T-helper 2 cell treated with Interferon-gamma antibody and Interleukin-4, amounts not matched to agents 100 ng/mL and 5 ng/mL, for 36 hours (primary cell): ENCODE data around the gene ST8SIA5. TPM values are rescaled to one million over a fixed set of nuclear protein-coding genes. Genes with fewer than 3 reads are reported as not detected.

Source experiments
- intact Hi-C: fragments of 100-400 bp; cut with micrococcal nuclease; formaldehyde crosslinking; loops from one replicate; pipeline ENCODE4 v1.15.1; 2023
- total RNA-seq: library from RNA; stranded (reverse); gene quantifications from 2 replicates; pipeline ENCODE4 v1.2.3, GENCODE V29; 2022

The ST8SIA5 gene
- total RNA-seq, 1 donor from 2014 or later, result not detected

DNA sequence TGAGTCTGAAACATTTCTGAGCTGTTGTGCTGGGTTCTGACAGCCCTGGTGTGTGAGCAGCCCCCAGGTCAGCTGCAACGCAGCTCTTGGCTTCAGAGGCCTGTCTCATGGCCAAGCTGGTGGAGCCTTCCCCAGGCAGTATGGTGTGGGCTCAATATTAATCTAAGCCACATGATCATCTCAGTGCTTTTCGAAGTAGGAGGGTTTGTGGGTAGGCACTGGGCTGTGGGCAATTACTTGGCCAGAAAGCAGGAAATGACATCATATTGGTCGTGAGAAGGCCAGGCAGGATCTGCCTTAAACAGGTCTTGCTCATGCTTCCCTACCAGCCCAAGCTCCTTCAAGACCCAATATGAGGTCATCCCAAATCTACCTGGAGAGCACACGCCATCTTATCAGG lies 126.7 kb downstream of the ST8SIA5 start:
- intact Hi-C loops, result no loop called here

DNA sequence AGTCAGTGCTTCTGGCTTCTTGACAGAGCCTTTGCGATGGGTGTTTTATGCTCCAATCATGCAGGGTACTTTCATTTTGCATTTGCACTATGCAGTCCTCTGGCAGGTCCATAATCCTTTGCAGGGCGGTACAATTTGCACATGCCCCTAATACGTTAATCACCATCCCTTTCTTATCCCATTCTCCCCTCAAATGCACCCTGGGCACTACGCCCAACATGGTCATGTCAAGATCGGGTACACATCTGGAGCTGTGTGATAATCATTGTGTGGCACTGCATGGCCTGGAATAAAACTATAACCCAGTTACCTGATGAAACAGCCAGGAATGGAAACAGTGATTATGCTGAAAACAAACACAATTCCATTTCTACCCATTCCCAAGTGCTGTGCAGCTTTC lies 127.5 kb downstream of the ST8SIA5 start:
- intact Hi-C loops, result no loop called here

DNA sequence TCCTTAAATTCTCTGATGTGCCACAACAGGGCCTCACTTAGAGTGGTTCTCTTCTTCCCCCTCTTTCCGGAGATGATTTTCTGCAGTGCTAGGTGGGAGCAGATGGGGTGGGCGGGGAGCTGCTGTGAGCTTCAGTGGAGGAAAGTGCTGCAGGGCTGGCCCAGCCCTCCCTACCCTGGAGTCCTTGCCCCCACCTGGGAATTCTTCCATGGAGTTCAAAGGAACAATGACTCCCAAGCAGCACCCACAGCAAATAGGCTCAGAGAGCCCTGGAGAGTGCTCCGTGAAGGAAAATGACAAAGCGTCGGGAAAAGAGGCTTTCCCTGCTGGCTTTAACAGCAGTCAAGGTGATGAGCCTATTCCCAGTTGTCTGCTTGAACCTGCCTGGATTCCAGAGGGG lies 128.6 kb downstream of the ST8SIA5 start:
- intact Hi-C loops, result no loop called here

DNA sequence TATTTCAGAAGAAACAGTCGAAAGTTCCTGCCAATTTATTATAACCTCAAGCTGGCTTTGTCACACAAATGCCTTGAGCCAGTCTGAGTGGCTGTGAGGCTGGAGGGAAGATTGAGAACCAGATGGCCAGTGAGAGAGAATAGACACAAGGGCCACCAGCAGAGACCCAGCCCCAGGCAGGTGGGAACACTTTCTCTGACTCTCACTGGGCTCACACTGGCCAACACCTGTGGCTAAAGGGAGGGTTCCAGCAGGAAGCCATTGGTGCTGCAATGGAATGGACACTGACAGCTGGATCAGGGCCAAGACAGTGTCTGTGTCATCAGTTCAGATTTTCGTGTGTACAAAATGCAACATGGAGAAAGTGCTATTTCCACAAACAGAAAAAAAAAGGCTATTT lies 129.7 kb downstream of the ST8SIA5 start:
- intact Hi-C loops, result no loop called here

DNA sequence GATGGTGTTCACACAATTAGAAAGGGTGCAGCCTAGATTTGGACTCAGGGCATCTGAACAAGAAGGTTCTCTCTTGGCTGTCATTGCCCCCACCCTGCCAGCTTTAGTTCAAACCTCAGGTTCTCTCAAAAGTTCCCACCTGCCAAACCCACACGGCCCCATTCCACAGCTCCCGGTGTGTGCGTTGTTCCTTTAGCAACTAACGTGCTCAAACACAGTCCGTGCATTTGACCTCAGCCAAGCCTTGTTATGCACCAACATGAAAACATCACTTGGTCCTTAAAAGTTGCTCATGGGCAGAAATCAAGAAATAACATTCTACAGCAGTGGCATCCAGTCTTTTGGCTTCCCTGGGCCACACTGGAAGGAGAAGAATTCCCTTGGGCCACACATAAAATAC lies 131.8 kb downstream of the ST8SIA5 start:
- intact Hi-C loops, result no loop called here

DNA sequence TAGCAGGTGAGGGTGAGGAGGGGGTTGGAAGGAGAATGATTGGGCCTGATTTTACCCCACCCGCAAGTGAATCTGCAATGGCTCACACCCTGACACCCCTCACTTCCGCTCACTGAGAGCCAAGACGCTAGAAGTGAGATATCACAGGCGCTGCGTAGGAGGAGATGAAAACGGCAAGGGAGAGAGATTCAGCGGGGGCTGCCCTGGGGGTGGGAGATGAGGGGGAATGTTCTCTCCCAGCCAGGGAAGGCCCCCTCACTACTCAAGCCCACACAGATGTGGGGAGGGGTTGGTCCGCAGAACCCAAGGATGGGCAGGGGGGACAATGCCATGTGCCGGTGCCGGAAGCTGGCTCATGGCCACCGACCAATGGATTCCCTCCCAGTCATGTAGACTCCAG lies 132.7 kb downstream of the ST8SIA5 start:
- intact Hi-C loops, result no loop called here

DNA sequence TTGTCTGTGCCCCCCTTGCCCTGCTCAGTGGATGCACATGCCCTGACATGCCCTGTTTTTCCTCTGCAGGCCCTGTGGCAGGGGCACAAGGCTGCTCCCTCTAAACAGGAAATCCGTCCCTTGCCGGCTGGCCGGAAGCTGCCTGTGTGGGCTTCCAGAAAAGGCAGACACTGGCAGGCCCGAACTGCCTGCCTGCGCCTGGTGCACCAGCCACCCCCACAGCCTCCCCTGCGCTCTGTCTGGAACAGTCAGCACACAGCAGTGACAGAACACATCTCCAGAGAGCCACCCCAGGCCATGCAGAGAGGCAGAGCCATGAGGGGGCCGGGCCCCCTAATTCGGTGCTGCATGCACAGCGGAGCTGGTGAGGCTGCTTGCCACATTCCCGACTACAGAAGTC lies 133.3 kb downstream of the ST8SIA5 start:
- intact Hi-C loops, result no loop called here

DNA sequence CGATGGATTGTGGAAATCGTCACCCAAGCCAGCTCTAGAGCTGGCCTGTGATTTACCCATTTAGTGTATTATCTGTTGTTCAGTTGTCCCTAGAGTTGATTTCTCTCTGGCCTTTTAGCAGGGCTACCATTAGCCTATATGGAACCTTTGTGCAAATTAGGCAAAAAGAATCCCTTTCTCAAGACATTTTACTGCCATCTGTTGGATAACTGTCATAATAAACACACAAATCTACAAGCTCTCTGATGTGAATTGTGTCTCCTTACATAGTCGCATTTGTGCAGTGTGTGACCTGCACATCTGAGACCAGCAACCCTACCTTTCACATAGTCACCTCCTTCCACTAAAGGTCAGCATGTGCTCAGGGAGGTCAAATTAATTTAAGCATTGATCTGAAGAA lies 133.9 kb downstream of the ST8SIA5 start:
- intact Hi-C loops, result no loop called here

DNA sequence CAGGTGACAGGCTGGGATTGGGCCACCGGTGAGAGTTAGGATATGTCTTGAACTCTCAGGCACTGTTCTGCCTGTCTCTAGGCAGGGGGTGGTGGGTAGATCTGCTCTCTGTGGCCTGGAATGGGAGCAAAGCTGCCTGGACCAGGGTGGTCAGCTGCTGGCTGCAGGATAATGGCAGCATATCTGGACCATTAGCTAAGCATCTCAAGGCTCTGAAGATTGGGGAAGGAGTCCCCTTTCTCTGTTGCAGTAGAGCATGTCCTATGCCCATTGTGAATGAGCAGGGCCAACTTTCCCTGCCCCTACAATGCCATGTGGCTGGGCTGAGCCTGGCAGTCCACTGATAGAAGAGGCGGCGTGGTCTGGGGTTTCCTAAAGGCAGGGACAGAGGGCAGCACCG lies 134.4 kb downstream of the ST8SIA5 start:
- intact Hi-C loops, result no loop called here

DNA sequence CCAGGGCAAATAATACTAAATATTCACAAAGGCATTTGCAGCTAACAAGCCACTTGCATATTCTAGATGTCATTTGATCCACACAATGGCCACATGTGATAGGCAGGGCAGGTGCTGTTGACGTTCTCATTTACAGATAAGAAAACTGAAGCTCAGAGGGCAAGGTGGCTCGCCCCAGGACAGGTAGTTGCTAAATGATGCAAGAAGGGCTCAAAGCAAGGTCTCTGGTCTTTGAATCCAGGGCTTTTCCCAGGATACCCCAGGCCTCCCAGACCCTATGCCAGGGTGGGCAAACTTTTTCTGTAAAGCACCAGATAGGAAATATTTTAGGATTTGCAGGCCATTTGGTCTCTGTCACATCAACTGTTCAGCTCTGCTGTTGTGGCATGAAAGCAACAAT lies 135.0 kb downstream of the ST8SIA5 start:
- intact Hi-C loops, result no loop called here

DNA sequence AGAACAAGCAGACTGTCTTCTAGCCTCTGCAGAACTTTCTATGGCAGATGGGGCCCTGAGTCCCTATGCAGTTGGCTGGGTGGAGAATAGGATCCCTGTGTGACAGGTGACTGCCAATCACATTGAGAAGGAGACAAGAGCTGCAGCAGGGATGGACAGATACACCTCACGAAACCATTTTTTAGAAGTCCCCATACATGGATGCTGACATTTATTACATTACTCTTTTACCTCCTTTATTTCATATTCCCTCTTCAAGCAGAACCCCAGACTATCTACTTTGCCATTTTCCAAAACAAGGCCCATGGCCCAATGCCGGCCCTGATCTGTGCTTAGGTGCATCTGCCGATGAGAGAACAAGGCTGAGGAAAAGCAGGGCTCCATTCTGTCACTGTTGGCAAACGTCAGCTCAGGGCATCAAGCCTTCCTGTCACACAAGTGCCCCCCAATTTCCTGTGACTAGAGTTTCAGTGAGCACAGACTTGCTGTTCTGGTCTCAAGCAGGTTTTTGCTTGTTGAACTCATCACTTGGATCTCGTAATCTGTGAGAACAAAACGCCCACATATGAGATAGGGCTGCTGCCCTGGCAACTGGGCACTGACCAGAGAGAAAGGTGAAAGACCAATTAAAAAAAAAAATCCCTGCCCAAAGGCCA lies 135.6 kb downstream of the ST8SIA5 start:
- intact Hi-C loops, result no loop called here

DNA sequence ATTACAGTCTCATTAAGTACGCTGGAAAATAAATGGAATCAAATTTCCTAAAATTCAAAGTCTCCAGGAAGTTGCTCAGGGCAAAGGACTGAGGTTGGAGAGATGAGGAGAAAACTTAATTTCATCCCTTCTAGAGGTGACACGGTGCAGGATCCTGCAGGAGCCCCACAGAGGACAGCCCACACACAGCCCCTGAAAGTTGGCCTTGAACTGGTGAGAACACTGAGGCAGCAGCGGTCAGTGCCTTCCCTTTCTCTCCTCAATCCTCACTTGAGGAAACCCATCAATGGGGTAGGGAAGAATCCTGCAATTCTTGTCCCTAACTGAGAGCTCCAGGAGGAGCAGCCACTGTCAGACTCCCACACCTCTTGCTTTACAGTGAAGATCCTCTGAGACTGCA lies 137.3 kb downstream of the ST8SIA5 start:
- intact Hi-C loops, result no loop called here

Other genes starting within 250 kb of the ST8SIA5 start
- gene LOXHD1, start 99.8 kb downstream of the ST8SIA5 start, total RNA-seq, result not detected in 2 replicates
- gene PIAS2, start 160.5 kb upstream of the ST8SIA5 start, total RNA-seq, result 26.8 and 29.2 TPM in 2 replicates
- gene KATNAL2, start 160.5 kb upstream of the ST8SIA5 start, total RNA-seq, result 0.73 and 1.0 TPM in 2 replicates